Kidney epithelial cell (primary cell): ENCODE results near the gene CLDN1. TPM values are rescaled to one million over a fixed set of nuclear protein-coding genes. Genes with fewer than 3 reads are reported as not detected.

Experiments used
- DNase-seq: peaks from one replicate; pipeline ENCODE4 v3.0.0-alpha.2; 2010; ENCODE audit warnings: low read depth
- H3K27me3 ChIP-seq: 2 replicates; pipeline ENCODE4 v1.6.0; 2011; ENCODE audit warnings: low read length; ENCODE audit not compliant: control insufficient read depth, insufficient read depth
- H3K36me3 ChIP-seq: 2 replicates; pipeline ENCODE4 v1.5.1; 2011; ENCODE audit warnings: low read length; ENCODE audit not compliant: control insufficient read depth, insufficient read depth
- H3K4me3 ChIP-seq: 2 replicates; pipeline ENCODE4 v1.5.1; 2011; ENCODE audit warnings: low read depth, mild to moderate bottlenecking, control low read depth, low read length
- CTCF ChIP-seq: IDR thresholded peaks from 2 replicates; pipeline ENCODE4 v1.5.1; 2011; ENCODE audit warnings: mild to moderate bottlenecking, moderate library complexity, low read length, control low read depth, inconsistent platforms; ENCODE audit not compliant: insufficient read depth, poor library complexity, severe bottlenecking
- total RNA-seq: library from RNA; depleted of rRNA; stranded (reverse); fragments of >200 nt; gene quantifications from 2 replicates; pipeline ENCODE4 v1.2.3, GENCODE V29; 2015

Gene CLDN1
- total RNA-seq, 1 donor from 2014 or later: 305 TPM

DNA sequence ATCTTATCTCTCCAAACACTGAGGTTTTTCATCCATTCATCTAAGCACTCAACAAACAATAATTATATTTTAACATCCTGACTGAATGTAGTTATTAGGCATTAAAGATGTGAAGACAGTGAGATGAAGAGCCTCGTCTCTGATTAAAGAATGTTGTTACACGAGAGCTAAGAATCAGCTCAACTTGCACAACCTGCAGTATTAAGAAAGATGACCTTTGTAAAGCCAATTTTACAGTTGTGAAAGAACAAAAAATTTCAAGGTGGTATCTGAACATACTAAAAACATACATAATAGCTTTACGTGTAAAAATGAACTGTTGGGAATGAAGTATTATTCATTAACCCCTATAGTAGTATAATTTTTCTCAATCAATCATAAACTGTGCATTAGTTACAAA lies 12.8 kb downstream of the CLDN1 start:
- DNase-seq: no peak
- TF ChIP-seq CTCF: no peak
- H3K36me3 ChIP-seq: peaks cover 5% of the 10 kb centered on the region
- H3K27me3 ChIP-seq: no peaks in the 10 kb centered on the region
- no peak overlapping the region for H3K4me3 ChIP-seq

- no peak for TF ChIP-seq CTCF
- DNase-seq: no peak
- peaks cover 5% of the 10 kb centered on the region for H3K36me3 ChIP-seq
- no peaks in the 10 kb centered on the region for H3K27me3 ChIP-seq
- H3K4me3 ChIP-seq: no peak overlapping the region
These were observed 14.1 kb downstream of the CLDN1 start for GRCh38 chr3:190308154-190308553.

DNA sequence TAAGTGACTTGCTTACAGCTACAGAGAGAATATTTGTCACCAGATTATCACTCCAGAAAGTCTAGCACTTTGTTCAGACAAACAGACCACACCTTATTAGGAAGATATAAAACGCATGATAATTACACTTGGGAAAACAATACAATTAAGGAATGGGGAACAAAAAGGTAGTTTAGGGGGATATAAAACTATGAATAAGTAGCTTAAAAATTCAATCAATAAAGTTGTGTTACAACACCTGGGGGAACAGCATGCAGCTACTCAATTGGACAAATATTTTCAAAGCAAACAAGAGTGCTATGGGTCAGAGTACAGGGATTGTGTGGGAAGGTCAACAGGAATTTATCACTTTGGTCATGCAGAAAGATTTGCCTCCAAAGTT lies 15.1 kb downstream of the CLDN1 start:
- no peaks in the 10 kb centered on the region for H3K27me3 ChIP-seq
- no peak for TF ChIP-seq CTCF
- H3K36me3 ChIP-seq: peaks cover 5% of the 10 kb centered on the region
- H3K4me3 ChIP-seq: no peak overlapping the region
- DNase-seq: no peak

DNA sequence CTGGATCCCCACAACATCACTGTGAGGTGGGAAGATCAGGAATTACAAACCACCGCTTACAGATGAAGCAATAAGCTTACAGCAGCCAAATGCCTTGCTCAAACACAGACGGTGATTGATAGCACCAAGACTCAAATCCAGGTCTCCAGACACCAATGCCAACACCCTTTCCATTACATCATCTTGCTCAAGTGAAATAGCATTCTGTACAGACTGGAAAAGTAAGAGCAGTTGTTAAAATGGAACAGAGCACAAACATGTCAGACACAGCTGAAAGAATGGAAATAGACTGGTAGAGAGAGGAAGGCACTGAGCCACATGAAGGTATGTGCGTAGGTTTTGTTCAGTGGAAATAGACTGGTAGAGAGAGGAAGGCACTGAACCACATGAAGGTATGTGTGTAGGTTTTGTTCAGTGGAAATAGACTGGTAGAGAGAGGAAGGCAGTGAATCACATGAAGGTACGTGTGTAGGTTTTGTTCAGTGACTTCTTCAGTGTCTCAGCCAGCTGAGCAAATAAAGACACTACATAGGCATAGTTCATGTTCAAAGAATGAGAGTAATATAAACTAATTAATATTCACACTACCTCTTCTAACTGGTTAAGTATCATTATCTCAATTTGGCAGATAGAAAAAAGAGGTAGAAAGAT lies 15.6 kb downstream of the CLDN1 start:
- H3K36me3 ChIP-seq: peaks cover 5% of the 10 kb centered on the region
- no peak for DNase-seq
- no peak overlapping the region for H3K4me3 ChIP-seq
- no peak for TF ChIP-seq CTCF
- no peaks in the 10 kb centered on the region for H3K27me3 ChIP-seq

DNA sequence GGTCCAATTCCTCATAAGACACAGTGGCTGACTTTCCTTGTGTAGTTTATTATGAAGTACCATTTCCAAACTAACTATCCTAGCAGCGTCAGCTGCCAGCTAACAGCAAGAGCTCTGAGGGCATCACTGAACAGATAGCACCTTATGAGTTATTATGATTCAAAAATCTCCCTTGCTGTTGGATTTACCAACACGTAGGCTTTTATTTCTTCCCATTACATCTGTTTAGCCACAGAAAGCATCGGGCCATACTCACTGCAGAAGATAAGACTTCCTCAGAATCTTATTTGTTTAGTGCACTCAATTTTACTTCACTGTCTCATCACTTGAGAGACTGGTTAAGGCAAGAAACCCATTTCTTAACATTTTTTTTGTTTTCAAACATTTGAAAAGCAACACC lies 16.2 kb downstream of the CLDN1 start:
- peaks cover 5% of the 10 kb centered on the region for H3K36me3 ChIP-seq
- no peaks in the 10 kb centered on the region for H3K27me3 ChIP-seq
- H3K4me3 ChIP-seq: no peak overlapping the region
- DNase-seq: no peak
- TF ChIP-seq CTCF: no peak

DNA sequence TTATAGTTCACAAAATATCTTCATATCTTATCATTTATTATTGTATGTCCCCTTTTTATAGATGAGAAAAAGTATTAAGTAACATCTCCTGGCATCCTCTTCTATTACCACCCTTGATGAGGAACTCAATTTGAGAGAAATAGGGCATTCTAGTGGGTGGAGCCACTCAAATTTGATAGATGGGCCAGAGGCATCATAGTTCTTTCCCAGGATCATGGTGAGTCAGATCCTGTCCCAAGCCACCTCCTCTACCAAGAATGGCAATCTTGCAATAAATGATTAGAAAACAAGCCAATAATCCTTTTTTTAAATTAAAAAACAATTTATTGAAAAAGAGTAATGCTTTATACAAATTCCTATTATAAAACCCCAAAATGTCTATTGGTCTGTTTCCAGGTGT lies 16.8 kb downstream of the CLDN1 start:
- H3K27me3 ChIP-seq: no peaks in the 10 kb centered on the region
- H3K36me3 ChIP-seq: peaks cover 5% of the 10 kb centered on the region
- DNase-seq: no peak
- H3K4me3 ChIP-seq: no peak overlapping the region
- TF ChIP-seq CTCF: no peak
